Parathyroid adenoma (tissue), 2 donors: ENCODE measurements around the gene SYCP2.

Experiments used
- H2AFZ ChIP-seq: fragments of 300-600 bp; sonication (generic); one replicate; pipeline ENCODE4 v1.7.0; 2017; ENCODE audit warnings: antibody characterized with exemption, mild to moderate bottlenecking
- H3K27ac ChIP-seq: fragments of 300-600 bp; sonication (generic); one replicate; pipeline ENCODE4 v1.7.0; 2017
- H3K27me3 ChIP-seq: fragments of 300-600 bp; sonication (generic); one replicate; pipeline ENCODE4 v1.7.0; 2017; ENCODE audit warnings: low read length; ENCODE audit not compliant: control insufficient read depth, insufficient read depth
- H3K36me3 ChIP-seq: fragments of 300-600 bp; sonication (generic); one replicate; pipeline ENCODE4 v1.7.0; 2017; ENCODE audit warnings: low read length; ENCODE audit not compliant: control insufficient read depth, insufficient read depth
- H3K4me1 ChIP-seq: fragments of 300-600 bp; sonication (generic); one replicate; pipeline ENCODE4 v1.7.0; 2017; ENCODE audit warnings: control low read depth
- H3K4me2 ChIP-seq: fragments of 300-600 bp; sonication (generic); one replicate; pipeline ENCODE4 v1.7.0; 2017; ENCODE audit warnings: low read length
- H3K4me3 ChIP-seq: fragments of 300-600 bp; sonication (generic); one replicate; pipeline ENCODE4 v1.7.0; 2017; ENCODE audit warnings: low read depth, low read length
- H3K79me2 ChIP-seq: fragments of 300-600 bp; sonication (generic); one replicate; pipeline ENCODE4 v1.7.0; 2017; ENCODE audit warnings: control low read depth
- H3K9ac ChIP-seq: fragments of 300-600 bp; sonication (generic); one replicate; pipeline ENCODE4 v1.7.0; 2017; ENCODE audit warnings: mild to moderate bottlenecking
- H3K9me3 ChIP-seq: fragments of 300-600 bp; sonication (generic); one replicate; pipeline ENCODE4 v1.7.0; 2017; ENCODE audit warnings: low read length; ENCODE audit not compliant: control insufficient read depth
- CTCF ChIP-seq: fragments of 300-600 bp; sonication (generic); IDR thresholded peaks from one replicate; pipeline ENCODE4 v1.7.0; 2017; ENCODE audit warnings: antibody characterized with exemption, mild to moderate bottlenecking
- donor health status: primary hyperparathyroidism.

Gene SYCP2

GRCh38 chr20:59939879-59940128 lies 6.4 kb upstream of the SYCP2 start:
- no peak overlapping the region for H3K9ac ChIP-seq
- peaks cover 8% of the 10 kb centered on the region for H3K79me2 ChIP-seq
- TF ChIP-seq CTCF: no peak
- H3K4me2 ChIP-seq: peak overlapping the region; percentile 79
- H3K36me3 ChIP-seq: no peaks in the 10 kb centered on the region
- peak overlapping the region; percentile 85 for H2AFZ ChIP-seq
- no peaks in the 10 kb centered on the region for H3K9me3 ChIP-seq
- H3K4me1 ChIP-seq: peaks cover 5% of the 10 kb centered on the region
- H3K27ac ChIP-seq: peak overlapping the region; percentile 99
- peak overlapping the region; percentile 67 for H3K4me3 ChIP-seq
- H3K27me3 ChIP-seq: no peaks in the 10 kb centered on the region

GRCh38 chr20:59939052-59939878 lies 5.8 kb upstream of the SYCP2 start:
- Histone ChIP-seq H3K4me3 (peak overlapping the region; percentile 67), H2AFZ (peak overlapping the region; percentile 85), H3K27ac (peak overlapping the region; percentile 99), H3K9me3 (no peaks in the 10 kb centered on the region), H3K36me3 (no peaks in the 10 kb centered on the region), H3K9ac (no peak overlapping the region), H3K4me2 (peak overlapping the region; percentile 79), H3K79me2 (peaks cover 3% of the 10 kb centered on the region), H3K27me3 (no peaks in the 10 kb centered on the region), H3K4me1 (peaks cover 5% of the 10 kb centered on the region)
- no peak for TF ChIP-seq CTCF

- no peaks in the 10 kb centered on the region for H3K36me3 ChIP-seq
- H3K9me3 ChIP-seq: no peaks in the 10 kb centered on the region
- no peak overlapping the region for H3K9ac ChIP-seq
- no peaks in the 10 kb centered on the region for H3K79me2 ChIP-seq
- no peak for TF ChIP-seq CTCF
- no peak overlapping the region for H2AFZ ChIP-seq
- no peaks in the 10 kb centered on the region for H3K27me3 ChIP-seq
- H3K4me3 ChIP-seq: no peak overlapping the region
- H3K27ac ChIP-seq: no peak overlapping the region
- peaks cover 5% of the 10 kb centered on the region for H3K4me1 ChIP-seq
- no peak overlapping the region for H3K4me2 ChIP-seq
Observed at GRCh38 chr20:59938696-59939051, 5.2 kb upstream of the SYCP2 start.

- H3K4me3 ChIP-seq: no peak overlapping the region
- H3K9ac ChIP-seq: no peak overlapping the region
- no peak overlapping the region for H2AFZ ChIP-seq
- H3K9me3 ChIP-seq: no peaks in the 10 kb centered on the region
- no peak overlapping the region for H3K4me2 ChIP-seq
- H3K27ac ChIP-seq: peak overlapping the region; percentile 6
- TF ChIP-seq CTCF: no peak
- H3K4me1 ChIP-seq: peaks cover 5% of the 10 kb centered on the region
- no peaks in the 10 kb centered on the region for H3K27me3 ChIP-seq
- H3K36me3 ChIP-seq: no peaks in the 10 kb centered on the region
- H3K79me2 ChIP-seq: no peaks in the 10 kb centered on the region
Observed at GRCh38 chr20:59938221-59938620, 4.8 kb upstream of the SYCP2 start.

- H3K9ac ChIP-seq: no peak overlapping the region
- H3K9me3 ChIP-seq: no peaks in the 10 kb centered on the region
- TF ChIP-seq CTCF: no peak
- H3K4me1 ChIP-seq: peaks cover 5% of the 10 kb centered on the region
- H2AFZ ChIP-seq: no peak overlapping the region
- no peak overlapping the region for H3K4me2 ChIP-seq
- no peaks in the 10 kb centered on the region for H3K79me2 ChIP-seq
- H3K27ac ChIP-seq: no peak overlapping the region
- H3K36me3 ChIP-seq: no peaks in the 10 kb centered on the region
- H3K27me3 ChIP-seq: no peaks in the 10 kb centered on the region
- no peak overlapping the region for H3K4me3 ChIP-seq
Observed at GRCh38 chr20:59937150-59937549, 3.7 kb upstream of the SYCP2 start.
